Measurements from ENCODE around the gene TNIP3. TPM values are rescaled to one million over a fixed set of nuclear protein-coding genes. Genes with fewer than 3 reads are reported as not detected.

Gene TNIP3
- total RNA-seq, 1 experiment from 2014 or later, result not detected

- no peak for DNase-seq (ENCODE audit: low read depth, low spot score)
- in situ Hi-C loops (cut with HindIII; ENCODE audit: low pct_unique_long_range_greater_than_20kb, low sequenced_read_pairs), result no loop called here
Observed at GRCh38 chr4:121108557-121108956, 55.6 kb downstream of the TNIP3 start.

GRCh38 chr4:121107507-121107906, 56.6 kb downstream of the TNIP3 start:
- in situ Hi-C loops (cut with HindIII; ENCODE audit: low pct_unique_long_range_greater_than_20kb, low sequenced_read_pairs), result no loop called here

GRCh38 chr4:121100093-121100775, 63.9 kb downstream of the TNIP3 start:
- no peak for DNase-seq (ENCODE audit: low read depth, low spot score)
- in situ Hi-C loops (cut with HindIII; ENCODE audit: low pct_unique_long_range_greater_than_20kb, low sequenced_read_pairs), result no loop called here

More at GRCh38 chr4:121107507-121107906, 56.6 kb downstream of the TNIP3 start:
- no peak for DNase-seq (ENCODE audit: low read depth, low spot score)

- DNase-seq (ENCODE audit: low read depth, low spot score), result no peak
- in situ Hi-C loops (cut with HindIII; ENCODE audit: low pct_unique_long_range_greater_than_20kb, low sequenced_read_pairs), result no loop called here
Observed at GRCh38 chr4:121098266-121098665, 65.9 kb downstream of the TNIP3 start.

GRCh38 chr4:121096629-121097028, 67.5 kb downstream of the TNIP3 start:
- DNase-seq (ENCODE audit: low read depth, low spot score), result peak; percentile 38
- in situ Hi-C loops (cut with HindIII; ENCODE audit: low pct_unique_long_range_greater_than_20kb, low sequenced_read_pairs), result no loop called here

- DNase-seq (ENCODE audit: low read depth, low spot score), result no peak
- in situ Hi-C loops (cut with HindIII; ENCODE audit: low pct_unique_long_range_greater_than_20kb, low sequenced_read_pairs), result no loop called here
Observed at GRCh38 chr4:121096191-121096590, 67.9 kb downstream of the TNIP3 start.

- in situ Hi-C loops (cut with HindIII; ENCODE audit: low pct_unique_long_range_greater_than_20kb, low sequenced_read_pairs), result no loop called here
Observed at GRCh38 chr4:121094297-121094966, 69.7 kb downstream of the TNIP3 start.

GRCh38 chr4:121093261-121093660, 70.9 kb downstream of the TNIP3 start:
- no peak for DNase-seq (ENCODE audit: low read depth, low spot score)
- in situ Hi-C loops (cut with HindIII; ENCODE audit: low pct_unique_long_range_greater_than_20kb, low sequenced_read_pairs), result no loop called here

More at GRCh38 chr4:121094297-121094966, 69.7 kb downstream of the TNIP3 start:
- DNase-seq (ENCODE audit: low read depth, low spot score), result no peak

- no peak for DNase-seq (ENCODE audit: low read depth, low spot score)
- in situ Hi-C loops (cut with HindIII; ENCODE audit: low pct_unique_long_range_greater_than_20kb, low sequenced_read_pairs), result no loop called here
Observed at GRCh38 chr4:121091941-121092340, 72.2 kb downstream of the TNIP3 start.

GRCh38 chr4:121088867-121089266, 75.3 kb downstream of the TNIP3 start:
- in situ Hi-C loops (cut with HindIII; ENCODE audit: low pct_unique_long_range_greater_than_20kb, low sequenced_read_pairs), result no loop called here
- no peak for DNase-seq (ENCODE audit: low read depth, low spot score)

Small RNAs within 50 kb of the gene (small RNA-seq; reads per million reads assigned to genes)
- 0 reads per million in 2 experiments for gene RNU6-948P

Other genes starting within 250 kb of the TNIP3 start
- gene PRDM5, start 241.6 kb downstream of the TNIP3 start, total RNA-seq (2014; rRNA removed; shearing (Covaris generic)), result 6.9 and 7.8 TPM in 2 replicates
- gene NDNF, start 91.8 kb downstream of the TNIP3 start, total RNA-seq (2014; rRNA removed; shearing (Covaris generic)), result not detected in 2 replicates
- gene QRFPR, start 216.7 kb upstream of the TNIP3 start, total RNA-seq (2014; rRNA removed; shearing (Covaris generic)), result not detected in 2 replicates

Measured in SK-MEL-5 (cell line).